Uterus (tissue), 4 donors: ENCODE measurements around the gene WWP2. TPM values are rescaled to one million over a fixed set of nuclear protein-coding genes. Genes with fewer than 3 reads are reported as not detected.
"Not testable (repeated sequence)": the region's sequence is repeated elsewhere in the genome, so short reads cannot be mapped to it uniquely, and the experiment has no call there.

Experiments
- DNase-seq, 2 donors: peaks; one replicate each; pipeline ENCODE4 v3.0.0-alpha.2; 2019 to 2020
- H3K27ac ChIP-seq, 2 donors: fragments of 200-600 bp; sonication (generic); 1 replicate in 1 of 2; 2 replicates in 1 of 2; pipeline ENCODE4 v1.5.1; 2016 to 2018
- H3K27me3 ChIP-seq, 2 donors: fragments of 200-600 bp; sonication (generic); one replicate each; pipeline ENCODE4 v1.5.1; 2018 to 2019; ENCODE audit warnings: control low read depth in 1 of 2
- H3K36me3 ChIP-seq, 2 donors: fragments of 200-600 bp; sonication (generic); one replicate each; pipeline ENCODE4 v1.5.1; 2019; ENCODE audit warnings: control low read depth in 1 of 2
- H3K4me1 ChIP-seq, 2 donors: fragments of 200-600 bp; sonication (generic); one replicate each; pipeline ENCODE4 v1.5.1; 2018 to 2019; ENCODE audit warnings: control low read depth in 1 of 2
- H3K4me3 ChIP-seq, 2 donors: fragments of 200-600 bp; sonication (generic); 1 replicate in 1 of 2; 2 replicates in 1 of 2; pipeline ENCODE4 v1.5.1; 2018 to 2019; ENCODE audit warnings: mild to moderate bottlenecking in 1 of 2
- H3K9me3 ChIP-seq, 2 donors: fragments of 200-600 bp; sonication (generic); one replicate each; pipeline ENCODE4 v1.5.1; 2019; ENCODE audit warnings: control low read depth in 1 of 2
- CTCF ChIP-seq, 4 experiments: fragments of 200-600 bp in 2 of 4; fragments of 450-650 bp in 2 of 4; sonication (generic) in 2 of 4; IDR thresholded peaks; one replicate each; pipeline ENCODE4 v1.5.1; 2016 to 2019; ENCODE audit warnings: antibody characterized with exemption in 4 of 4, mild to moderate bottlenecking in 2 of 4, moderate library complexity in 1 of 4
- POLR2A ChIP-seq, 2 donors: fragments of 450-650 bp; IDR thresholded peaks; one replicate each; pipeline ENCODE4 v1.6.1; 2016; ENCODE audit warnings: antibody characterized with exemption in 2 of 2, mild to moderate bottlenecking in 1 of 2, moderate library complexity in 1 of 2
- intact Hi-C: fragments of 100-400 bp; cut with DNase I; formaldehyde crosslinking; loops from one replicate; pipeline ENCODE4 v1.15.1; 2023; ENCODE audit warnings: low total_unique reads
- total RNA-seq, 4 donors: library from RNA; depleted of rRNA in 3 of 4; stranded (reverse); fragments of >200 nt in 3 of 4; gene quantifications; one replicate each; pipeline versions ENCODE4 v1.1.0 to v1.2.4, GENCODE V29; 2014 to 2023
- donor health status: DM: yes; HTN: yes; CAD: no.

Gene WWP2
- total RNA-seq, 4 donors from 2014 or later, result 12.8 to 57.9 (median 32.4) TPM

- TF ChIP-seq POLR2A (IDR thresholded peaks at IDR 0.05) (no peak), CTCF (IDR thresholded peaks at IDR 0.05) (peak; percentile 88 to 95 (median 92))
- no peak overlapping the region for H3K4me3 ChIP-seq
- H3K36me3 ChIP-seq, result no peaks in the 10 kb centered on the region
- no peaks in the 10 kb centered on the region for H3K4me1 ChIP-seq
- no peaks in the 10 kb centered on the region for H3K9me3 ChIP-seq
- DNase-seq, result peak; percentile 25 to 38
- H3K27ac ChIP-seq, result no peak overlapping the region
- intact Hi-C loops, result loop anchor here (5.0 kb wide), 1 partner anchor 131 kb away; no protein-coding TSS in a partner anchor
- no peaks in the 10 kb centered on the region for H3K27me3 ChIP-seq
Observed at GRCh38 chr16:69796285-69797118, 34.4 kb downstream of the WWP2 start.

GRCh38 chr16:69798466-69798865 lies 36.3 kb downstream of the WWP2 start:
- no peaks in the 10 kb centered on the region for H3K36me3 ChIP-seq
- intact Hi-C loops, result loop anchor here (5.0 kb wide), 1 partner anchor 129 kb away; no protein-coding TSS in a partner anchor
- H3K9me3 ChIP-seq, result no peaks in the 10 kb centered on the region
- TF ChIP-seq CTCF (IDR thresholded peaks at IDR 0.05) (peak in 3 of 4 experiments; percentile 7), POLR2A (IDR thresholded peaks at IDR 0.05) (no peak)
- H3K27me3 ChIP-seq, result no peaks in the 10 kb centered on the region
- H3K27ac ChIP-seq, result no peak overlapping the region
- no peak for DNase-seq
- no peaks in the 10 kb centered on the region for H3K4me1 ChIP-seq
- no peak overlapping the region for H3K4me3 ChIP-seq

- Histone ChIP-seq H3K27ac (no peak overlapping the region), H3K27me3 (no peaks in the 10 kb centered on the region), H3K4me3 (no peak overlapping the region), H3K4me1 (no peaks in the 10 kb centered on the region), H3K36me3 (no peaks in the 10 kb centered on the region), H3K9me3 (no peaks in the 10 kb centered on the region)
- TF ChIP-seq CTCF (IDR thresholded peaks at IDR 0.05) (no peak), POLR2A (IDR thresholded peaks at IDR 0.05) (no peak)
- intact Hi-C loops, result loop anchor here (5.0 kb wide), 1 partner anchor 128 kb away; no protein-coding TSS in a partner anchor
- no peak for DNase-seq
Observed at GRCh38 chr16:69799611-69800031, 37.5 kb downstream of the WWP2 start.

GRCh38 chr16:69804297-69804696 lies 42.2 kb downstream of the WWP2 start:
- H3K4me1 ChIP-seq, result no peaks in the 10 kb centered on the region
- no peaks in the 10 kb centered on the region for H3K9me3 ChIP-seq
- no peaks in the 10 kb centered on the region for H3K36me3 ChIP-seq
- H3K27ac ChIP-seq, result no peak overlapping the region
- H3K4me3 ChIP-seq, result no peak overlapping the region
- DNase-seq, result no peak
- no peak for TF ChIP-seq POLR2A (IDR thresholded peaks at IDR 0.05)
- no peak for TF ChIP-seq CTCF (IDR thresholded peaks at IDR 0.05)
- H3K27me3 ChIP-seq, result no peaks in the 10 kb centered on the region
- intact Hi-C loops, result no loop called here

GRCh38 chr16:69806776-69807175 lies 44.6 kb downstream of the WWP2 start:
- intact Hi-C loops, H3K9me3 ChIP-seq, H3K27me3 ChIP-seq, H3K4me3 ChIP-seq, H3K27ac ChIP-seq, H3K36me3 ChIP-seq, H3K4me1 ChIP-seq, DNase-seq: not testable (repeated sequence)
